ENCODE results near the gene LSM5.
"Not testable (repeated sequence)": the region's sequence is repeated elsewhere in the genome, so short reads cannot be mapped to it uniquely, and the experiment has no call there.

Gene LSM5

GRCh38 chr7:32479574-32480200, 10.5 kb downstream of the LSM5 start:
- no peak overlapping the region for H3K4me3 ChIP-seq (replicated peaks; ENCODE audit: low read depth, low read length)
- TF ChIP-seq CTCF (IDR thresholded peaks at IDR 0.05; ENCODE audit: low read length, missing control alignments) = peak; percentile 98
- peak; percentile 82 for DNase-seq (ENCODE audit: low read depth)

DNA sequence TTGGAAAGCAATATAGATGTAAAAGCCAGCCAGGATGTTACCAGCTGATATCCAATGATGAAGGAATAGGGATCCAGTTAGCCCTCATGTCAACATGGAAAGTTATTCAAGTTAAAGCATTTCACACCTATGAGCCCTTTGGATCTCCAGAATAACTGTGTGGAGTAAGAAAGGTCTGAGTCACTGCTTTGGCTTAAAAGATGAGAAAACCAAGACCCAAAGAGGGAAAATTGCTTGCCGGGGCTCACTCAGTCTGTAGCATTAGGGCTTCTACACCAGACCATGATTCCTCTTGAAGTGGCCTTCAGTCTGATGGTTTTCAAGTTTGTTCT, 12.6 kb downstream of the LSM5 start:
- TF ChIP-seq CTCF (IDR thresholded peaks at IDR 0.05; ENCODE audit: low read length, missing control alignments) = no peak
- DNase-seq (ENCODE audit: low read depth) = no peak
- H3K4me3 ChIP-seq (replicated peaks; ENCODE audit: low read depth, low read length) = no peak overlapping the region

DNA sequence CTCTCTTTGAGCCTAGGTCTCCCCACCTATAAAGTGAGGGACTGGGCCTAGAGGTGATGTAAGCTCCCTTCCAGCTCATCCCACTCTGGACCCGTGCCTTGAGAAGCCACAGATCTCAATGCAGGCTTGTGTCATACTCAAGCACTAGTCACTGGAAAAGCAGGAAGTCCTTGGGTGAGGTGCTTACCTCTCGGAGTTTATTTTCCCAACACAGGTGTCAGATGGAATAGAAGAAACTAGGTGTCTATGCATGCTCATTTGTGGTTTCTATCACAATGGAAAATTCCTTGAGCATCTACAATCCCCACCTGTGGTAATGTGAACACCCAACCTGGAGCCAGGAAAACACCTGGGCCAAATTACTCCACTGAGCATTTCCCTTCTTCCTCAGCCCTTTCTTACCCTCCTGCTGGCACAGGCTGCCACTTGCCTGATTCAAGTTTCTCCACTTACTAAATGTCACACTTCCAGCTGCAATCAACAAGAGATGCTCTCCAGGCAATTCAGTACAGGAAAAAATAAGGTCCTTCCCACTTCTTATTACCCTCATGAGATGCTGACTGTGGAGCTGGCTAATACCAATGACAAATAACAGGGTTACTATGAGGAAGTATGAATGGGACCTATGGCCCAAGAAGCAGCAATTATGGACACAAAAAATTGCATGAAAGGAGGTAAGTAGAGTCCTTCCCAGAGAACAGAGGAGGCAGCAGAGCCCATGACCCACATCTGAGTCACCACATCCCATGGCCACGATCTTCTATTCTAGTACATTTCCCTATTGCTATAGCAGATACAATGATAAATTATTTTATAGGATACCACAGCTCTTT, 13.1 kb downstream of the LSM5 start:
- no peak for DNase-seq (ENCODE audit: low read depth)
- no peak overlapping the region for H3K4me3 ChIP-seq (replicated peaks; ENCODE audit: low read depth, low read length)
- no peak for TF ChIP-seq CTCF (IDR thresholded peaks at IDR 0.05; ENCODE audit: low read length, missing control alignments)

DNA sequence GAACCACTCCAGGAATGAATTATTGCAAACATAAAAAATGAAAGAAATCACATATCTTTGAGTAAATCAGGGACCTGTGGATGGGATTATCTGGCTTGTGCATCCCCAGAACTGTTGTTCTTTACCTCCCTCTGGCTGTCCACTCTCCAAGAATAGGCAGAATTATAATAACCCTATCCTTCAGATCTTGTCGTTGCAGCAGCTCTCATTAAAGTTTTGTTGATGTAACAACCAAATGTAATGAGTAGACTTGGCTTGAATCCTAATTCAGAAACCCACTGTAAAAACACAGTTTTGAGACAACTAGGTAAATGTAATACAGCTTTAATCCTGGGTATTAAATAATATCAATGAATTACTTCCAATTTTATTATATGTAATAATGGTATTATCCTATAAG, 16.2 kb downstream of the LSM5 start:
- no peak for DNase-seq (ENCODE audit: low read depth)
- TF ChIP-seq CTCF (IDR thresholded peaks at IDR 0.05; ENCODE audit: low read length, missing control alignments) = no peak
- no peak overlapping the region for H3K4me3 ChIP-seq (replicated peaks; ENCODE audit: low read depth, low read length)

- TF ChIP-seq CTCF (IDR thresholded peaks at IDR 0.05; ENCODE audit: low read length, missing control alignments) = no peak
- DNase-seq (ENCODE audit: low read depth) = no peak
- H3K4me3 ChIP-seq (replicated peaks; ENCODE audit: low read depth, low read length) = no peak overlapping the region
Measured at GRCh38 chr7:32472015-32472414, 18.2 kb downstream of the LSM5 start.

DNA sequence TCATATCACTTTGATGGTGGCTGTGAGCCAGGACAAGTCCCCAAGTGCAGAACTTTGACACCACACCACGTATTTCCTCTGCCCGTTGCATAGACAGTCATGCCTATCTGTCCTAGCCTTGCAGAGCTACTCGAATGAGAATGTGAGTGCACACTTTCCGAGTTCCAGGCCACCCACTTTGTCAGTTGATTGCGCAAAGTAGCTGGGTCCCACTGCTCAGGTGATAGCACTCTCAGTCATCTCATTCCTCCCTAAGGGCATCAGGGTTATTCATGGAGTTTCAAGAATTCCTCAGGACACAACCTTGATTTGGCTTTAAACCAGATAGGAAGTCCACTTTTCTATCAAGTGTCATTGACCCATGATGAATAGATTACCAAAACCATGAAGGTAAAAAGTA, 19.3 kb downstream of the LSM5 start:
- H3K4me3 ChIP-seq (replicated peaks; ENCODE audit: low read depth, low read length) = no peak overlapping the region
- DNase-seq (ENCODE audit: low read depth) = no peak
- TF ChIP-seq CTCF (IDR thresholded peaks at IDR 0.05; ENCODE audit: low read length, missing control alignments) = no peak

DNA sequence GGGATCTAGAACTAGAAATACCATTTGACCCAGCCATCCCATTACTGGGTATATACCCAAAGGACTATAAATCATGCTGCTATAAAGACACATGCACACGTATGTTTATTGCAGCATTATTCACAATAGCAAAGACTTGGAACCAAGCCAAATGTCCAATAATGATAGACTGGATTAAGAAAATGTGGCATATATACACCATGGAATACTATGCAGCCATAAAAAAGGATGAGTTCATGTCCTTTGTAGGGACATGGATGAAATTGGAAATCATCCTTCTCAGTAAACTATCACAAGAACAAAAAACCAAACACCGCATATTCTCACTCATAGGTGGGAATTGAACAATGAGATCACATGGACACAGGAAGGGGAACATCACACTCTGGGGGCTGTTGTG, 20.2 kb downstream of the LSM5 start:
- not testable (repeated sequence) for DNase-seq (ENCODE audit: low read depth); H3K4me3 ChIP-seq (replicated peaks; ENCODE audit: low read depth, low read length)

DNA sequence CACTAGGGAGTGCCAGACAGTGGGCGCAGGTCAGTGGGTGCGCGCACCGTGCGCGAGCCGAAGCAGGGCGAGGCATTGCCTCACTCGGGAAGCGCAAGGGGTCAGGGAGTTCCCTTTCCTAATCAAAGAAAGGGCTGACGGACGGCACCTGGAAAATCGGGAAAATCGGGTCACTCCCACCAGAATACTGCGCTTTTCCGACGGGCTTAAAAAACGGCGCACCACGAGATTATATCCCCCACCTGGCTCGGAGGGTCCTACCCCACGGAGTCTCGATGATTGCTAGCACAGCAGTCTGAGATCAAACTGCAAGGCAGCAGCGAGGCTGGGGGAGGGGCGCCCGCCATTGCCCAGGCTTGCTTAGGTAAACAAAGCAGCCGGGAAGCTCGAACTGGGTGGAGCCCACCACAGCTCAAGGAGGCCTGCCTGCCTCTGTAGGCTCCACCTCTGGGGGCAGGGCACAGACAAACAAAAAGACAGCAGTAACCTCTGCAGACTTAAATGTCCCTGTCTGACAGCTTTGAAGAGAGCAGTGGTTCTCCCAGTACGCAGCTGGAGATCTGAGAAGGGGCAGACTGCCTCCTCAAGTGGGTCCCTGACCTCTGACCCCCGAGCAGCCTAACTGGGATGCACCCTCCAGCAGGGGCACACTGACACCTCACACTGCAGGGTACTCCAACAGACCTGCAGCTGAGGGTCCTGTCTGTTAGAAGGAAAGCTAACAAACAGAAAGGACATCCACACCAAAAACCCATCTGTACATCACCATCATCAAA, 25.4 kb downstream of the LSM5 start:
- DNase-seq (ENCODE audit: low read depth); H3K4me3 ChIP-seq (replicated peaks; ENCODE audit: low read depth, low read length): not testable (repeated sequence)

All from fibroblast of pulmonary artery (primary cell).